Activated T-cell treated with anti-CD3 and anti-CD28 coated beads, Interleukin-2, amount 50 U/mL, for 4 hours (primary cell): ENCODE results near the gene SLC35D2. TPM values are rescaled to one million over a fixed set of nuclear protein-coding genes. Genes with fewer than 3 reads are reported as not detected.
A peak's percentile ranks its signal among the peaks of the same experiment; 100 is the strongest.
"Not testable (repeated sequence)": the region's sequence is repeated elsewhere in the genome, so short reads cannot be mapped to it uniquely, and the experiment has no call there.

Source experiments
- ATAC-seq, 2 donors: fragments of 200-7000 bp; cut with Tn5 transposase; one replicate each; pipeline ENCODE4 v1.10.0; 2021
- DNase-seq: peaks from one replicate; pipeline ENCODE4 v3.0.0-alpha.2; 2020
- H3K27me3 Mint-ChIP-seq: one replicate; pipeline ENCODE4 v1.8.0; 2021; ENCODE audit warnings: low read depth, mixed read lengths
- H3K36me3 Mint-ChIP-seq: one replicate; pipeline ENCODE4 v1.8.0; 2022; ENCODE audit warnings: mixed read lengths; ENCODE audit not compliant: insufficient read depth
- H3K4me1 Mint-ChIP-seq: one replicate; pipeline ENCODE4 v1.8.0; 2021; ENCODE audit warnings: low read depth, mixed read lengths
- H3K4me3 Mint-ChIP-seq: one replicate; pipeline ENCODE4 v1.8.0; 2021; ENCODE audit warnings: mild to moderate bottlenecking, moderate library complexity, mixed read lengths
- H3K9me3 Mint-ChIP-seq: one replicate; pipeline ENCODE4 v1.8.0; 2021; ENCODE audit warnings: mixed read lengths
- total RNA-seq, 3 donors: library from RNA; stranded (reverse); gene quantifications; one replicate each; pipeline ENCODE4 v1.2.1, GENCODE V29; 2021

Gene SLC35D2
- total RNA-seq, 3 donors from 2014 or later = 3.5 to 7.2 (median 4.4) TPM

- H3K9me3 Mint-ChIP-seq = no peaks in the 10 kb centered on the region
- no peaks in the 10 kb centered on the region for H3K27me3 Mint-ChIP-seq
- H3K4me3 Mint-ChIP-seq = no peak overlapping the region
- ATAC-seq (no peak), DNase-seq (no peak)
- H3K36me3 Mint-ChIP-seq = peaks cover 2% of the 10 kb centered on the region
- H3K4me1 Mint-ChIP-seq = peaks cover 27% of the 10 kb centered on the region
These were observed 2.6 kb upstream of the SLC35D2 start for GRCh38 chr9:96386157-96386556.

- Mint-ChIP-seq H3K9me3 (no peaks in the 10 kb centered on the region), H3K4me3 (peak overlapping the region; percentile 80), H3K4me1 (peaks cover 37% of the 10 kb centered on the region), H3K27me3 (no peaks in the 10 kb centered on the region), H3K36me3 (peaks cover 7% of the 10 kb centered on the region)
- ATAC-seq (no peak), DNase-seq (no peak)
These were observed 709 bp downstream of the SLC35D2 start for GRCh38 chr9:96382839-96383164.

- H3K4me3 Mint-ChIP-seq = peak overlapping the region; percentile 80
- H3K4me1 Mint-ChIP-seq = peaks cover 40% of the 10 kb centered on the region
- DNase-seq (no peak), ATAC-seq (no peak)
- no peaks in the 10 kb centered on the region for H3K9me3 Mint-ChIP-seq
- H3K27me3 Mint-ChIP-seq = no peaks in the 10 kb centered on the region
- peaks cover 10% of the 10 kb centered on the region for H3K36me3 Mint-ChIP-seq
These were observed 1.3 kb downstream of the SLC35D2 start for GRCh38 chr9:96382175-96382574.

- peaks cover 40% of the 10 kb centered on the region for H3K4me1 Mint-ChIP-seq
- no peaks in the 10 kb centered on the region for H3K27me3 Mint-ChIP-seq
- no peak overlapping the region for H3K4me3 Mint-ChIP-seq
- no peak for DNase-seq
- peaks cover 10% of the 10 kb centered on the region for H3K36me3 Mint-ChIP-seq
- ATAC-seq = no peak
- H3K9me3 Mint-ChIP-seq = no peaks in the 10 kb centered on the region
These were observed 1.8 kb downstream of the SLC35D2 start for GRCh38 chr9:96381696-96382095.

GRCh38 chr9:96381125-96381524, 2.4 kb downstream of the SLC35D2 start:
- ATAC-seq (no peak), DNase-seq (no peak)
- no peak overlapping the region for H3K4me3 Mint-ChIP-seq
- no peaks in the 10 kb centered on the region for H3K27me3 Mint-ChIP-seq
- H3K9me3 Mint-ChIP-seq = no peaks in the 10 kb centered on the region
- H3K36me3 Mint-ChIP-seq = peaks cover 10% of the 10 kb centered on the region
- peaks cover 40% of the 10 kb centered on the region for H3K4me1 Mint-ChIP-seq

- Mint-ChIP-seq H3K36me3 (peaks cover 10% of the 10 kb centered on the region), H3K4me1 (peaks cover 37% of the 10 kb centered on the region), H3K4me3 (no peak overlapping the region), H3K9me3 (no peaks in the 10 kb centered on the region), H3K27me3 (no peaks in the 10 kb centered on the region)
- ATAC-seq (no peak), DNase-seq (no peak)
These were observed 4.0 kb downstream of the SLC35D2 start for GRCh38 chr9:96379461-96379860.

GRCh38 chr9:96378187-96378586, 5.3 kb downstream of the SLC35D2 start:
- ATAC-seq (no peak), DNase-seq (no peak)
- Mint-ChIP-seq H3K27me3 (no peaks in the 10 kb centered on the region), H3K9me3 (no peaks in the 10 kb centered on the region), H3K4me1 (peaks cover 29% of the 10 kb centered on the region), H3K36me3 (peaks cover 10% of the 10 kb centered on the region), H3K4me3 (no peak overlapping the region)

GRCh38 chr9:96376891-96377874, 6.3 kb downstream of the SLC35D2 start:
- peaks cover 10% of the 10 kb centered on the region for H3K36me3 Mint-ChIP-seq
- H3K4me1 Mint-ChIP-seq = peaks cover 23% of the 10 kb centered on the region
- no peak for ATAC-seq
- no peaks in the 10 kb centered on the region for H3K27me3 Mint-ChIP-seq
- no peak for DNase-seq
- no peak overlapping the region for H3K4me3 Mint-ChIP-seq
- no peaks in the 10 kb centered on the region for H3K9me3 Mint-ChIP-seq

GRCh38 chr9:96375507-96375906, 8.0 kb downstream of the SLC35D2 start:
- not testable (repeated sequence) for DNase-seq, ATAC-seq, H3K36me3 Mint-ChIP-seq, H3K27me3 Mint-ChIP-seq, H3K4me3 Mint-ChIP-seq, H3K9me3 Mint-ChIP-seq, H3K4me1 Mint-ChIP-seq

- H3K4me1 Mint-ChIP-seq = no peaks in the 10 kb centered on the region
- no peak overlapping the region for H3K4me3 Mint-ChIP-seq
- no peak for DNase-seq
- H3K36me3 Mint-ChIP-seq = peaks cover 11% of the 10 kb centered on the region
- no peak for ATAC-seq
- H3K9me3 Mint-ChIP-seq = no peaks in the 10 kb centered on the region
- no peaks in the 10 kb centered on the region for H3K27me3 Mint-ChIP-seq
These were observed 15.6 kb downstream of the SLC35D2 start for GRCh38 chr9:96367943-96368342.

- Mint-ChIP-seq H3K27me3 (no peaks in the 10 kb centered on the region), H3K4me1 (no peaks in the 10 kb centered on the region), H3K4me3 (no peak overlapping the region), H3K9me3 (no peaks in the 10 kb centered on the region), H3K36me3 (peaks cover 21% of the 10 kb centered on the region)
- DNase-seq (no peak), ATAC-seq (no peak)
These were observed 20.1 kb downstream of the SLC35D2 start for GRCh38 chr9:96363175-96363967.

GRCh38 chr9:96362119-96362518, 21.4 kb downstream of the SLC35D2 start:
- H3K4me1 Mint-ChIP-seq, H3K4me3 Mint-ChIP-seq, DNase-seq, ATAC-seq, H3K27me3 Mint-ChIP-seq, H3K9me3 Mint-ChIP-seq: not testable (repeated sequence)
- peaks cover 23% of the 10 kb centered on the region for H3K36me3 Mint-ChIP-seq

GRCh38 chr9:96361668-96362067, 21.8 kb downstream of the SLC35D2 start:
- Mint-ChIP-seq H3K27me3 (no peaks in the 10 kb centered on the region), H3K4me3 (no peak overlapping the region), H3K9me3 (no peaks in the 10 kb centered on the region), H3K4me1 (no peaks in the 10 kb centered on the region), H3K36me3 (peaks cover 24% of the 10 kb centered on the region)
- no peak for DNase-seq
- ATAC-seq = no peak

- no peak for ATAC-seq
- Mint-ChIP-seq H3K4me3 (no peak overlapping the region), H3K4me1 (no peaks in the 10 kb centered on the region), H3K36me3 (peaks cover 25% of the 10 kb centered on the region), H3K9me3 (no peaks in the 10 kb centered on the region), H3K27me3 (no peaks in the 10 kb centered on the region)
- no peak for DNase-seq
These were observed 22.5 kb downstream of the SLC35D2 start for GRCh38 chr9:96360976-96361375.

GRCh38 chr9:96360523-96360922, 23.0 kb downstream of the SLC35D2 start:
- not testable (repeated sequence) for H3K9me3 Mint-ChIP-seq, H3K4me1 Mint-ChIP-seq

More at GRCh38 chr9:96360523-96360922, 23.0 kb downstream of the SLC35D2 start:
- H3K27me3 Mint-ChIP-seq, ATAC-seq, DNase-seq, H3K4me3 Mint-ChIP-seq: not testable (repeated sequence)
- H3K36me3 Mint-ChIP-seq = peaks cover 27% of the 10 kb centered on the region
